CD4-positive, alpha-beta T cell treated with Interleukin-15 for 1 hour (primary cell): ENCODE results near the gene ABAT.
"Not testable (repeated sequence)": the region's sequence is repeated elsewhere in the genome, so short reads cannot be mapped to it uniquely, and the experiment has no call there.

Experiments used
- DNase-seq: peaks from one replicate; pipeline ENCODE4 v3.0.0-alpha.2; 2020

ABAT gene

GRCh38 chr16:8682551-8683259 lies 8.3 kb downstream of the ABAT start:
- no peak for DNase-seq

GRCh38 chr16:8683640-8684039 lies 9.2 kb downstream of the ABAT start:
- DNase-seq: no peak

- no peak for DNase-seq
Observed at GRCh38 chr16:8685617-8686016, 11.2 kb downstream of the ABAT start.

- no peak for DNase-seq
Observed at GRCh38 chr16:8686031-8686621, 11.7 kb downstream of the ABAT start.

GRCh38 chr16:8686879-8687278 lies 12.5 kb downstream of the ABAT start:
- DNase-seq: no peak

GRCh38 chr16:8689686-8690085 lies 15.3 kb downstream of the ABAT start:
- DNase-seq: no peak

GRCh38 chr16:8691728-8692127 lies 17.3 kb downstream of the ABAT start:
- no peak for DNase-seq

- DNase-seq: no peak
Observed at GRCh38 chr16:8694795-8695728, 20.6 kb downstream of the ABAT start.

- DNase-seq: no peak
Observed at GRCh38 chr16:8696880-8697279, 22.5 kb downstream of the ABAT start.

- no peak for DNase-seq
Observed at GRCh38 chr16:8697965-8698364, 23.5 kb downstream of the ABAT start.

GRCh38 chr16:8703693-8704092 lies 29.3 kb downstream of the ABAT start:
- DNase-seq: no peak

- no peak for DNase-seq
Observed at GRCh38 chr16:8704098-8704497, 29.7 kb downstream of the ABAT start.

- DNase-seq: not testable (repeated sequence)
Observed at GRCh38 chr16:8705100-8705822, 30.8 kb downstream of the ABAT start.

- DNase-seq: no peak
Observed at GRCh38 chr16:8708536-8708935, 34.1 kb downstream of the ABAT start.

GRCh38 chr16:8712589-8713361 lies 38.4 kb downstream of the ABAT start:
- no peak for DNase-seq

- DNase-seq: no peak
Observed at GRCh38 chr16:8713635-8714172, 39.3 kb downstream of the ABAT start.

- no peak for DNase-seq
Observed at GRCh38 chr16:8714174-8714573, 39.8 kb downstream of the ABAT start.

GRCh38 chr16:8714807-8715206 lies 40.4 kb downstream of the ABAT start:
- no peak for DNase-seq

- DNase-seq: no peak
Observed at GRCh38 chr16:8716052-8716451, 41.6 kb downstream of the ABAT start.

GRCh38 chr16:8716592-8716991 lies 42.2 kb downstream of the ABAT start:
- DNase-seq: no peak

- no peak for DNase-seq
Observed at GRCh38 chr16:8717469-8717868, 43.1 kb downstream of the ABAT start.

- DNase-seq: no peak
Observed at GRCh38 chr16:8717892-8718415, 43.5 kb downstream of the ABAT start.
